OCI-LY1 (cell line): Measurements from ENCODE around the gene OR51G2.

Source experiments
- CTCF ChIP-seq: fragments of 200-600 bp; sonication (generic), shearing (Covaris generic); IDR thresholded peaks from 2 replicates; pipeline ENCODE4 v1.5.1; 2017; ENCODE audit warnings: mild to moderate bottlenecking, antibody characterized with exemption, low read length, moderate library complexity, mixed read lengths
- EZH2 ChIP-seq: fragments of 200-600 bp; sonication (generic), shearing (Covaris generic); IDR thresholded peaks from 2 replicates; pipeline ENCODE4 v1.8.0; 2017; ENCODE audit warnings: borderline replicate concordance, mixed run types, mild to moderate bottlenecking, antibody characterized with exemption, low read length, moderate library complexity, mixed read lengths

GRCh38 chr11:4922304-4922703 is 3.2 kb upstream of the OR51G2 start:
- TF ChIP-seq CTCF (no peak), EZH2 (no peak)
